Fibroblast of skin of right biceps (primary cell): ENCODE data around the gene RPL41.
"Not testable (repeated sequence)": the region's sequence is repeated elsewhere in the genome, so short reads cannot be mapped to it uniquely, and the experiment has no call there.

Experiments used
- DNase-seq: peaks from one replicate; pipeline ENCODE4 v3.0.0-alpha.2; 2013

The RPL41 gene

GRCh38 chr12:56103823-56104108 lies 12.7 kb upstream of the RPL41 start:
- DNase-seq: no peak

- DNase-seq: peak; percentile 99
These were observed 12.2 kb upstream of the RPL41 start, which contains the start of gene PA2G4 for GRCh38 chr12:56104109-56104814. Gene PA2G4 (plus strand): TSS chr12:56104559. CDS start chr12:56104738, 179 bp downstream.

- DNase-seq: no peak
These were observed 11.4 kb upstream of the RPL41 start for GRCh38 chr12:56104815-56105608.

- DNase-seq: no peak
These were observed 10.9 kb upstream of the RPL41 start for GRCh38 chr12:56105609-56105902.

GRCh38 chr12:56107242-56107641 lies 9.2 kb upstream of the RPL41 start:
- no peak for DNase-seq

GRCh38 chr12:56110571-56110970 lies 5.9 kb upstream of the RPL41 start:
- no peak for DNase-seq

- DNase-seq: no peak
These were observed 2.3 kb upstream of the RPL41 start for GRCh38 chr12:56114084-56114483.

GRCh38 chr12:56115329-56115728 lies 1.1 kb upstream of the RPL41 start:
- peak; percentile 19 for DNase-seq

- not testable (repeated sequence) for DNase-seq
These were observed 761 bp downstream of the RPL41 start for GRCh38 chr12:56117082-56117706.

- peak; percentile 99 for DNase-seq
These were observed 1.6 kb downstream of the RPL41 start, which contains the start of gene ZC3H10 for GRCh38 chr12:56117778-56118687. Gene ZC3H10 (plus strand): TSS chr12:56118266. CDS start chr12:56120563, 2,297 bp downstream.

- no peak for DNase-seq
These were observed 2.4 kb downstream of the RPL41 start for GRCh38 chr12:56118688-56119357.

GRCh38 chr12:56119361-56119796 lies 2.9 kb downstream of the RPL41 start:
- DNase-seq: peak; percentile 94

GRCh38 chr12:56120158-56120846 lies 3.9 kb downstream of the RPL41 start:
- DNase-seq: no peak

GRCh38 chr12:56121204-56121870 lies 4.9 kb downstream of the RPL41 start:
- DNase-seq: no peak

- DNase-seq: no peak
These were observed 6.2 kb downstream of the RPL41 start for GRCh38 chr12:56122637-56123036.

- no peak for DNase-seq
These were observed 7.7 kb downstream of the RPL41 start for GRCh38 chr12:56124133-56124532.

- DNase-seq: no peak
These were observed 10.4 kb downstream of the RPL41 start for GRCh38 chr12:56126732-56127239.

GRCh38 chr12:56127485-56127887 lies 11.1 kb downstream of the RPL41 start:
- DNase-seq: no peak

GRCh38 chr12:56127888-56128669 lies 11.6 kb downstream of the RPL41 start, which contains the start of gene ESYT1:
Gene ESYT1 (plus strand): TSS chr12:56128267. CDS start chr12:56128320, 53 bp downstream.
- DNase-seq: peak; percentile 100

- no peak for DNase-seq
These were observed 12.3 kb downstream of the RPL41 start for GRCh38 chr12:56128670-56129205.
